ENCODE measurements around the gene JMJD8. TPM values are rescaled to one million over a fixed set of nuclear protein-coding genes. Genes with fewer than 3 reads are reported as not detected.

The JMJD8 gene
- total RNA-seq, 1 donor from 2014 or later = 52.2 TPM

GRCh38 chr16:720990-721764 is 37.0 kb upstream of the JMJD8 start, which contains the start of gene ANTKMT:
Gene ANTKMT, plus strand, starts transcription at chr16:721146. Its CDS starts 129 bp downstream, at chr16:721275.
- peak; percentile 81 for DNase-seq (ENCODE audit: low spot score, unreplicated experiment)
- peak within 1 kb of the TSS; percentile 90 for H3K27ac Mint-ChIP-seq
- TF ChIP-seq CTCF (IDR thresholded peaks at IDR 0.05; ENCODE audit: unreplicated experiment) = peak; percentile 10
- H3K4me1 Mint-ChIP-seq (ENCODE audit: low read depth) = peaks cover 12% of the 10 kb centered on the region
- H3K27me3 Mint-ChIP-seq = peaks cover 11% of the 10 kb centered on the region
- no peaks in the 10 kb centered on the region for H3K36me3 Mint-ChIP-seq (ENCODE audit: insufficient read depth)
- no peaks in the 10 kb centered on the region for H3K9me3 Mint-ChIP-seq (ENCODE audit: low read depth)
- peak within 1 kb of the TSS; percentile 77 for H3K4me3 Mint-ChIP-seq (ENCODE audit: low read depth)

- no peaks in the 10 kb centered on the region for H3K9me3 Mint-ChIP-seq (ENCODE audit: low read depth)
- no peak for DNase-seq (ENCODE audit: low spot score, unreplicated experiment)
- no peak for TF ChIP-seq CTCF (IDR thresholded peaks at IDR 0.05; ENCODE audit: unreplicated experiment)
- peak overlapping the region; percentile 77 for H3K4me3 Mint-ChIP-seq (ENCODE audit: low read depth)
- H3K36me3 Mint-ChIP-seq (ENCODE audit: insufficient read depth) = no peaks in the 10 kb centered on the region
- H3K27me3 Mint-ChIP-seq = peaks cover 5% of the 10 kb centered on the region
- H3K4me1 Mint-ChIP-seq (ENCODE audit: low read depth) = peaks cover 12% of the 10 kb centered on the region
- peak overlapping the region; percentile 90 for H3K27ac Mint-ChIP-seq
These were observed 36.4 kb upstream of the JMJD8 start for GRCh38 chr16:720447-720989.

- H3K4me1 Mint-ChIP-seq (ENCODE audit: low read depth) = peaks cover 12% of the 10 kb centered on the region
- peak; percentile 31 for TF ChIP-seq CTCF (IDR thresholded peaks at IDR 0.05; ENCODE audit: unreplicated experiment)
- DNase-seq (ENCODE audit: low spot score, unreplicated experiment) = no peak
- H3K27ac Mint-ChIP-seq = peak overlapping the region; percentile 90
- H3K4me3 Mint-ChIP-seq (ENCODE audit: low read depth) = peak overlapping the region; percentile 77
- H3K27me3 Mint-ChIP-seq = no peaks in the 10 kb centered on the region
- no peaks in the 10 kb centered on the region for H3K9me3 Mint-ChIP-seq (ENCODE audit: low read depth)
- H3K36me3 Mint-ChIP-seq (ENCODE audit: insufficient read depth) = no peaks in the 10 kb centered on the region
These were observed 35.8 kb upstream of the JMJD8 start for GRCh38 chr16:719815-720446.

- Mint-ChIP-seq H3K9me3 (ENCODE audit: low read depth) (no peaks in the 10 kb centered on the region), H3K27ac (no peak overlapping the region), H3K4me1 (ENCODE audit: low read depth) (peaks cover 12% of the 10 kb centered on the region), H3K36me3 (ENCODE audit: insufficient read depth) (no peaks in the 10 kb centered on the region), H3K4me3 (ENCODE audit: low read depth) (peak overlapping the region; percentile 37), H3K27me3 (no peaks in the 10 kb centered on the region)
- no peak for TF ChIP-seq CTCF (IDR thresholded peaks at IDR 0.05; ENCODE audit: unreplicated experiment)
- no peak for DNase-seq (ENCODE audit: low spot score, unreplicated experiment)
These were observed 34.8 kb upstream of the JMJD8 start for GRCh38 chr16:718922-719321.

GRCh38 chr16:718389-718788 is 34.3 kb upstream of the JMJD8 start:
- Mint-ChIP-seq H3K4me1 (ENCODE audit: low read depth) (peaks cover 12% of the 10 kb centered on the region), H3K27me3 (no peaks in the 10 kb centered on the region), H3K4me3 (ENCODE audit: low read depth) (no peak overlapping the region), H3K27ac (no peak overlapping the region), H3K36me3 (ENCODE audit: insufficient read depth) (no peaks in the 10 kb centered on the region), H3K9me3 (ENCODE audit: low read depth) (no peaks in the 10 kb centered on the region)
- no peak for TF ChIP-seq CTCF (IDR thresholded peaks at IDR 0.05; ENCODE audit: unreplicated experiment)
- no peak for DNase-seq (ENCODE audit: low spot score, unreplicated experiment)

Data from progenitor cell of endocrine pancreas (in vitro differentiated cells).